Uterus (tissue), 2 donors: ENCODE data around the gene CDT1.

Experiments
- POLR2A ChIP-seq, 2 donors: fragments of 450-650 bp; IDR thresholded peaks; one replicate each; pipeline ENCODE4 v1.6.1; 2016; ENCODE audit warnings: antibody characterized with exemption in 2 of 2, mild to moderate bottlenecking in 1 of 2, moderate library complexity in 1 of 2
- TF ChIP-seq, protein P1 (sequence below), 4 experiments: fragments of 200-600 bp in 2 of 4; fragments of 450-650 bp in 2 of 4; sonication (generic) in 2 of 4; IDR thresholded peaks; one replicate each; pipeline ENCODE4 v1.5.1; 2016 to 2019; ENCODE audit warnings: antibody characterized with exemption in 4 of 4, mild to moderate bottlenecking in 2 of 4, moderate library complexity in 1 of 4

- TF ChIP-seq, protein P1, sequence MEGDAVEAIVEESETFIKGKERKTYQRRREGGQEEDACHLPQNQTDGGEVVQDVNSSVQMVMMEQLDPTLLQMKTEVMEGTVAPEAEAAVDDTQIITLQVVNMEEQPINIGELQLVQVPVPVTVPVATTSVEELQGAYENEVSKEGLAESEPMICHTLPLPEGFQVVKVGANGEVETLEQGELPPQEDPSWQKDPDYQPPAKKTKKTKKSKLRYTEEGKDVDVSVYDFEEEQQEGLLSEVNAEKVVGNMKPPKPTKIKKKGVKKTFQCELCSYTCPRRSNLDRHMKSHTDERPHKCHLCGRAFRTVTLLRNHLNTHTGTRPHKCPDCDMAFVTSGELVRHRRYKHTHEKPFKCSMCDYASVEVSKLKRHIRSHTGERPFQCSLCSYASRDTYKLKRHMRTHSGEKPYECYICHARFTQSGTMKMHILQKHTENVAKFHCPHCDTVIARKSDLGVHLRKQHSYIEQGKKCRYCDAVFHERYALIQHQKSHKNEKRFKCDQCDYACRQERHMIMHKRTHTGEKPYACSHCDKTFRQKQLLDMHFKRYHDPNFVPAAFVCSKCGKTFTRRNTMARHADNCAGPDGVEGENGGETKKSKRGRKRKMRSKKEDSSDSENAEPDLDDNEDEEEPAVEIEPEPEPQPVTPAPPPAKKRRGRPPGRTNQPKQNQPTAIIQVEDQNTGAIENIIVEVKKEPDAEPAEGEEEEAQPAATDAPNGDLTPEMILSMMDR (IDR thresholded peaks at IDR 0.05) = no peak
- TF ChIP-seq POLR2A (IDR thresholded peaks at IDR 0.05) = no peak
These were observed 25.4 kb upstream of the CDT1 start for GRCh38 chr16:88778271-88778525.
